A673 (cell line): Measurements from ENCODE around the gene GLCE.

Experiments
- EZH2 ChIP-seq: fragments of 200-600 bp; sonication (generic); IDR thresholded peaks from 2 replicates; pipeline ENCODE4 v1.6.1; 2017; ENCODE audit warnings: borderline replicate concordance, low read depth, mild to moderate bottlenecking, mixed read lengths, antibody characterized with exemption, low read length; ENCODE audit not compliant: poor library complexity, severe bottlenecking
- TF ChIP-seq, protein P1 (sequence below): fragments of 300-800, 200-600 bp; sonication (generic); conservative IDR thresholded peaks from 2 replicates; pipeline ENCODE4 v1.5.1; 2017; ENCODE audit warnings: low read depth, mild to moderate bottlenecking, antibody characterized with exemption, low read length, moderate library complexity, mixed read lengths

DNA sequence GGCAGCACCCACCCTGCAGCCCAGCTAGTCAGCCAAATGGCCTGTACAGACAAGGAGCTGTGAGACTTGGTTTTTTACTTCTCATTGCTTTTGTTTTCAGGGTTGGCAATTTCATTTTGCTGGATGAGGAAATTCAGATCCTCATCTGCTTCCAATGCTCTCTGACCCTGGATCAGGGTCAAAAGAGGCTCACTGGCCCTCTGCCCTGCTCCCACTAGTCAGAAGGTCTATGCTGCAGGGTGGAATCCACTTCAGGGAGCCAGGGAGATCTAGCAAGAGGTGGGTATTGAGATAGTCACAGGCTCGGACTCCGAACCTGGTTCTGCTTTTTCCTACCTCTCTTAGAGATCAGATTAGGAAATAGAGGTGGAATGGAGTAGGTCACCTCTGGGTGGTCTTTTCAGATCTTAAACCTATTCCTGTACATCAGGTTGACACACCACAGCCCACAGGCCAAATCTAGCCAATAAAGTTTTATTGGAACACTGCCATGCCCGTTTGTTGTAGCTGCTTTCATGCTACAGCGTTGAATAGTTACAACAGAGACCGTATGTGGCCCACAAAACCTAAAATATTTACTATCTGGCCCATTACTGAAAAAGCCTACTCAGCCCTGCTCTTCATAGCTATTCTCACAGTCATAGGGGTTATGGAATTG lies 26.4 kb upstream of the GLCE start:
- TF ChIP-seq, protein P1, sequence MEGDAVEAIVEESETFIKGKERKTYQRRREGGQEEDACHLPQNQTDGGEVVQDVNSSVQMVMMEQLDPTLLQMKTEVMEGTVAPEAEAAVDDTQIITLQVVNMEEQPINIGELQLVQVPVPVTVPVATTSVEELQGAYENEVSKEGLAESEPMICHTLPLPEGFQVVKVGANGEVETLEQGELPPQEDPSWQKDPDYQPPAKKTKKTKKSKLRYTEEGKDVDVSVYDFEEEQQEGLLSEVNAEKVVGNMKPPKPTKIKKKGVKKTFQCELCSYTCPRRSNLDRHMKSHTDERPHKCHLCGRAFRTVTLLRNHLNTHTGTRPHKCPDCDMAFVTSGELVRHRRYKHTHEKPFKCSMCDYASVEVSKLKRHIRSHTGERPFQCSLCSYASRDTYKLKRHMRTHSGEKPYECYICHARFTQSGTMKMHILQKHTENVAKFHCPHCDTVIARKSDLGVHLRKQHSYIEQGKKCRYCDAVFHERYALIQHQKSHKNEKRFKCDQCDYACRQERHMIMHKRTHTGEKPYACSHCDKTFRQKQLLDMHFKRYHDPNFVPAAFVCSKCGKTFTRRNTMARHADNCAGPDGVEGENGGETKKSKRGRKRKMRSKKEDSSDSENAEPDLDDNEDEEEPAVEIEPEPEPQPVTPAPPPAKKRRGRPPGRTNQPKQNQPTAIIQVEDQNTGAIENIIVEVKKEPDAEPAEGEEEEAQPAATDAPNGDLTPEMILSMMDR: no peak
- no peak for TF ChIP-seq EZH2
